NCI-H128 (cell line): ENCODE data around the gene OR2AT4.
"Not testable (repeated sequence)": the region's sequence is repeated elsewhere in the genome, so short reads cannot be mapped to it uniquely, and the experiment has no call there.

Experiments
- DNase-seq: peaks from one replicate; lab custom pipeline; 2025; ENCODE audit not compliant: unreplicated experiment; lab: John Stamatoyannopoulos, UW

The OR2AT4 gene

GRCh38 chr11:75103380-75104026 is 6.8 kb upstream of the OR2AT4 start:
- DNase-seq, result no peak

GRCh38 chr11:75101424-75102128 is 4.9 kb upstream of the OR2AT4 start:
- DNase-seq, result no peak

GRCh38 chr11:75100314-75100713 is 3.6 kb upstream of the OR2AT4 start:
- no peak for DNase-seq

- DNase-seq, result no peak
These were observed 3.0 kb upstream of the OR2AT4 start for GRCh38 chr11:75099635-75100034.

GRCh38 chr11:75098835-75099439 is 2.3 kb upstream of the OR2AT4 start:
- not testable (repeated sequence) for DNase-seq

GRCh38 chr11:75098181-75098580 is 1.5 kb upstream of the OR2AT4 start:
- not testable (repeated sequence) for DNase-seq

- DNase-seq, result no peak
These were observed 489 bp upstream of the OR2AT4 start for GRCh38 chr11:75097173-75097557.

- not testable (repeated sequence) for DNase-seq
These were observed 2.3 kb downstream of the OR2AT4 start for GRCh38 chr11:75094382-75094781.

GRCh38 chr11:75090671-75091177 is 6.0 kb downstream of the OR2AT4 start:
- DNase-seq, result no peak

GRCh38 chr11:75087319-75088305 is 9.1 kb downstream of the OR2AT4 start:
- no peak for DNase-seq

GRCh38 chr11:75084883-75085282 is 11.8 kb downstream of the OR2AT4 start:
- DNase-seq, result no peak

GRCh38 chr11:75083217-75083605 is 13.5 kb downstream of the OR2AT4 start:
- no peak for DNase-seq

GRCh38 chr11:75082601-75083216 is 14.0 kb downstream of the OR2AT4 start:
- no peak for DNase-seq

GRCh38 chr11:75079546-75079945 is 17.1 kb downstream of the OR2AT4 start:
- DNase-seq, result no peak

- DNase-seq, result no peak
These were observed 18.4 kb downstream of the OR2AT4 start for GRCh38 chr11:75078233-75078632.

- DNase-seq, result no peak
These were observed 19.4 kb downstream of the OR2AT4 start for GRCh38 chr11:75077316-75077715.

- DNase-seq, result no peak
These were observed 20.0 kb downstream of the OR2AT4 start for GRCh38 chr11:75076671-75077070.

GRCh38 chr11:75073459-75074190 is 23.1 kb downstream of the OR2AT4 start:
- DNase-seq, result no peak

GRCh38 chr11:75072582-75072981 is 24.1 kb downstream of the OR2AT4 start:
- DNase-seq, result no peak

- no peak for DNase-seq
These were observed 27.2 kb downstream of the OR2AT4 start for GRCh38 chr11:75069473-75069872.
